Activated T-helper 2 cell treated with anti-CD3 and anti-CD28 coated beads, Interferon-gamma antibody, Interleukin-2, Interleukin-4, amounts not matched to agents 10 μg/mL and 5 μg/mL and 100 μg/mL, durations not matched to agents 14 hours and 24 hours and 36 hours (primary cell): ENCODE results near the gene VWA8. TPM values are rescaled to one million over a fixed set of nuclear protein-coding genes. Genes with fewer than 3 reads are reported as not detected.

Experiments
- DNase-seq: peaks from one replicate; pipeline ENCODE4 v3.0.0; 2021; ENCODE audit warnings: low spot score
- H3K27ac Mint-ChIP-seq: one replicate; pipeline ENCODE4 v1.8.0; 2021; ENCODE audit warnings: mixed read lengths
- H3K27me3 Mint-ChIP-seq: one replicate; pipeline ENCODE4 v1.8.0; 2021; ENCODE audit warnings: low read depth, mixed read lengths
- H3K36me3 Mint-ChIP-seq: one replicate; pipeline ENCODE4 v1.8.0; 2021; ENCODE audit warnings: low read depth, mixed read lengths
- H3K4me1 Mint-ChIP-seq: one replicate; pipeline ENCODE4 v1.8.0; 2021; ENCODE audit warnings: low read depth, mixed read lengths
- H3K4me3 Mint-ChIP-seq: one replicate; pipeline ENCODE4 v1.8.0; 2021; ENCODE audit warnings: low read depth, mild to moderate bottlenecking, moderate library complexity, mixed read lengths
- H3K9me3 Mint-ChIP-seq: one replicate; pipeline ENCODE4 v1.8.0; 2021; ENCODE audit warnings: mixed read lengths
- intact Hi-C: fragments of 100-400 bp; cut with micrococcal nuclease; formaldehyde crosslinking; loops from one replicate; pipeline ENCODE4 v1.15.1; 2023
- total RNA-seq: library from RNA; stranded (reverse); gene quantifications from 2 replicates; pipeline ENCODE4 v1.2.3, GENCODE V29; 2022

Gene VWA8
- total RNA-seq, 1 donor from 2014 or later = 21.7 TPM

GRCh38 chr13:41558781-41559560, 401.9 kb downstream of the VWA8 start:
- Mint-ChIP-seq H3K27ac (no peak overlapping the region), H3K27me3 (no peaks in the 10 kb centered on the region), H3K36me3 (no peaks in the 10 kb centered on the region), H3K4me3 (no peak overlapping the region), H3K4me1 (peaks cover 12% of the 10 kb centered on the region), H3K9me3 (no peaks in the 10 kb centered on the region)
- no peak for DNase-seq
- intact Hi-C loops = loop anchor here (10.0 kb wide), 2 partner anchors 144 to 204 kb away; no protein-coding TSS in a partner anchor

- no peaks in the 10 kb centered on the region for H3K36me3 Mint-ChIP-seq
- H3K4me3 Mint-ChIP-seq = no peak overlapping the region
- intact Hi-C loops = loop anchor here (10.0 kb wide), 2 partner anchors 143 to 203 kb away; no protein-coding TSS in a partner anchor
- DNase-seq = no peak
- H3K4me1 Mint-ChIP-seq = peaks cover 9% of the 10 kb centered on the region
- H3K27ac Mint-ChIP-seq = no peak overlapping the region
- no peaks in the 10 kb centered on the region for H3K27me3 Mint-ChIP-seq
- no peaks in the 10 kb centered on the region for H3K9me3 Mint-ChIP-seq
These were observed 403.2 kb downstream of the VWA8 start for GRCh38 chr13:41557719-41558118.

- Mint-ChIP-seq H3K27me3 (no peaks in the 10 kb centered on the region), H3K36me3 (no peaks in the 10 kb centered on the region), H3K9me3 (no peaks in the 10 kb centered on the region), H3K27ac (no peak overlapping the region), H3K4me1 (peaks cover 9% of the 10 kb centered on the region), H3K4me3 (no peak overlapping the region)
- intact Hi-C loops = loop anchor here (1.0 to 10.0 kb wide), 4 partner anchors 90 to 200 kb away; partner anchors contain the start of gene RGCC
- no peak for DNase-seq
These were observed 406.1 kb downstream of the VWA8 start for GRCh38 chr13:41554626-41555386.

GRCh38 chr13:41554180-41554579, 406.7 kb downstream of the VWA8 start:
- DNase-seq = no peak
- no peak overlapping the region for H3K4me3 Mint-ChIP-seq
- no peaks in the 10 kb centered on the region for H3K9me3 Mint-ChIP-seq
- no peaks in the 10 kb centered on the region for H3K27me3 Mint-ChIP-seq
- peaks cover 9% of the 10 kb centered on the region for H3K4me1 Mint-ChIP-seq
- no peak overlapping the region for H3K27ac Mint-ChIP-seq
- intact Hi-C loops = loop anchor here (1.0 to 10.0 kb wide), 4 partner anchors 89 to 199 kb away; partner anchors contain the start of gene RGCC
- no peaks in the 10 kb centered on the region for H3K36me3 Mint-ChIP-seq

GRCh38 chr13:41552031-41552430, 408.9 kb downstream of the VWA8 start:
- DNase-seq = no peak
- Mint-ChIP-seq H3K4me1 (peaks cover 9% of the 10 kb centered on the region), H3K4me3 (no peak overlapping the region), H3K27ac (no peak overlapping the region), H3K36me3 (no peaks in the 10 kb centered on the region), H3K27me3 (no peaks in the 10 kb centered on the region), H3K9me3 (no peaks in the 10 kb centered on the region)
- intact Hi-C loops = loop anchor here (10.0 kb wide), 2 partner anchors 137 to 197 kb away; no protein-coding TSS in a partner anchor

GRCh38 chr13:41550276-41550675, 410.6 kb downstream of the VWA8 start:
- Mint-ChIP-seq H3K4me3 (no peak overlapping the region), H3K9me3 (no peaks in the 10 kb centered on the region), H3K4me1 (peaks cover 22% of the 10 kb centered on the region), H3K36me3 (no peaks in the 10 kb centered on the region), H3K27me3 (no peaks in the 10 kb centered on the region), H3K27ac (no peak overlapping the region)
- intact Hi-C loops = loop anchor here (10.0 kb wide), 2 partner anchors 135 to 195 kb away; no protein-coding TSS in a partner anchor
- DNase-seq = no peak

- Mint-ChIP-seq H3K27me3 (no peaks in the 10 kb centered on the region), H3K4me3 (no peak overlapping the region), H3K9me3 (no peaks in the 10 kb centered on the region), H3K27ac (no peak overlapping the region), H3K36me3 (no peaks in the 10 kb centered on the region), H3K4me1 (peaks cover 22% of the 10 kb centered on the region)
- intact Hi-C loops = no loop called here
- no peak for DNase-seq
These were observed 411.4 kb downstream of the VWA8 start for GRCh38 chr13:41549491-41549890.

GRCh38 chr13:41548910-41549309, 412.0 kb downstream of the VWA8 start:
- Mint-ChIP-seq H3K36me3 (no peaks in the 10 kb centered on the region), H3K4me3 (no peak overlapping the region)
- intact Hi-C loops = no loop called here

GRCh38 chr13:41548031-41548430, 412.9 kb downstream of the VWA8 start:
- Mint-ChIP-seq H3K4me1 (peaks cover 17% of the 10 kb centered on the region), H3K4me3 (no peak overlapping the region), H3K27me3 (no peaks in the 10 kb centered on the region), H3K36me3 (no peaks in the 10 kb centered on the region), H3K27ac (no peak overlapping the region), H3K9me3 (peaks cover 6% of the 10 kb centered on the region)
- intact Hi-C loops = no loop called here
- DNase-seq = no peak

More at GRCh38 chr13:41548910-41549309, 412.0 kb downstream of the VWA8 start:
- Mint-ChIP-seq H3K27ac (no peak overlapping the region), H3K27me3 (no peaks in the 10 kb centered on the region), H3K9me3 (peaks cover 4% of the 10 kb centered on the region), H3K4me1 (peaks cover 17% of the 10 kb centered on the region)
- DNase-seq = no peak

GRCh38 chr13:41547251-41548000, 413.5 kb downstream of the VWA8 start:
- H3K4me3 Mint-ChIP-seq = no peak overlapping the region
- DNase-seq = no peak
- H3K27ac Mint-ChIP-seq = no peak overlapping the region
- H3K36me3 Mint-ChIP-seq = no peaks in the 10 kb centered on the region
- intact Hi-C loops = no loop called here
- H3K27me3 Mint-ChIP-seq = no peaks in the 10 kb centered on the region
- peaks cover 17% of the 10 kb centered on the region for H3K4me1 Mint-ChIP-seq
- H3K9me3 Mint-ChIP-seq = peaks cover 6% of the 10 kb centered on the region

- H3K4me1 Mint-ChIP-seq = peaks cover 17% of the 10 kb centered on the region
- DNase-seq = no peak
- H3K4me3 Mint-ChIP-seq = no peak overlapping the region
- no peak overlapping the region for H3K27ac Mint-ChIP-seq
- intact Hi-C loops = no loop called here
- H3K36me3 Mint-ChIP-seq = no peaks in the 10 kb centered on the region
- H3K27me3 Mint-ChIP-seq = no peaks in the 10 kb centered on the region
- H3K9me3 Mint-ChIP-seq = peaks cover 6% of the 10 kb centered on the region
These were observed 414.3 kb downstream of the VWA8 start for GRCh38 chr13:41546372-41547190.

GRCh38 chr13:41545432-41545707, 415.5 kb downstream of the VWA8 start:
- Mint-ChIP-seq H3K36me3 (no peaks in the 10 kb centered on the region), H3K9me3 (peaks cover 6% of the 10 kb centered on the region), H3K27ac (no peak overlapping the region), H3K4me1 (peaks cover 23% of the 10 kb centered on the region), H3K27me3 (no peaks in the 10 kb centered on the region), H3K4me3 (no peak overlapping the region)
- intact Hi-C loops = no loop called here
- no peak for DNase-seq
